HFFc6 (cell line): ENCODE measurements around the gene RFK. TPM values are rescaled to one million over a fixed set of nuclear protein-coding genes. Genes with fewer than 3 reads are reported as not detected.

Source experiments
- DNase-seq: peaks from one replicate; pipeline ENCODE4 v3.0.0-alpha.2; 2018
- H3K27ac Mint-ChIP-seq: 2 replicates; pipeline ENCODE4 v1.8.0; 2020; ENCODE audit warnings: mild to moderate bottlenecking, mixed read lengths
- H3K27me3 Mint-ChIP-seq: 2 replicates; pipeline ENCODE4 v1.8.0; 2021; ENCODE audit warnings: mild to moderate bottlenecking, moderate library complexity, mixed read lengths; ENCODE audit not compliant: insufficient read depth
- H3K36me3 Mint-ChIP-seq: 2 replicates; pipeline ENCODE4 v1.8.0; 2021; ENCODE audit warnings: low read depth, mixed read lengths
- H3K4me1 Mint-ChIP-seq: 2 replicates; pipeline ENCODE4 v1.8.0; 2020; ENCODE audit warnings: low read depth, mixed read lengths
- H3K4me3 Mint-ChIP-seq: 2 replicates; pipeline ENCODE4 v1.8.0; 2020; ENCODE audit warnings: mild to moderate bottlenecking, moderate library complexity, mixed read lengths
- H3K9me3 Mint-ChIP-seq: 2 replicates; pipeline ENCODE4 v1.8.0; 2020; ENCODE audit warnings: mild to moderate bottlenecking, mixed read lengths
- total RNA-seq, 6 experiments: library from RNA; stranded (reverse); fragmentation: NEBNext Ultra II Directional; extraction: Animal tissue kit (Norgen Biotek cat#: 25700); gene quantifications; 2 replicates in 1 of 6; 3 replicates in 5 of 6; pipeline ENCODE4 v1.2.3, GENCODE V29; 2021
- TF ChIP-seq, protein P1 (sequence below): fragments of 200-600 bp; sonication (generic); IDR thresholded peaks from 2 replicates; pipeline ENCODE4 v1.5.0; 2021; ENCODE audit warnings: antibody characterized with exemption, mild to moderate bottlenecking

The RFK gene
- total RNA-seq, 6 experiments from 2014 or later = 16.7 to 19.0 (median 18.1) TPM

GRCh38 chr9:76359766-76360165, 34.5 kb downstream of the RFK start:
- H3K36me3 Mint-ChIP-seq = no peaks in the 10 kb centered on the region
- H3K27ac Mint-ChIP-seq = no peak overlapping the region
- H3K27me3 Mint-ChIP-seq = peaks cover 36% of the 10 kb centered on the region
- H3K4me3 Mint-ChIP-seq = no peak overlapping the region
- H3K4me1 Mint-ChIP-seq = peaks cover 13% of the 10 kb centered on the region
- TF ChIP-seq, protein P1, sequence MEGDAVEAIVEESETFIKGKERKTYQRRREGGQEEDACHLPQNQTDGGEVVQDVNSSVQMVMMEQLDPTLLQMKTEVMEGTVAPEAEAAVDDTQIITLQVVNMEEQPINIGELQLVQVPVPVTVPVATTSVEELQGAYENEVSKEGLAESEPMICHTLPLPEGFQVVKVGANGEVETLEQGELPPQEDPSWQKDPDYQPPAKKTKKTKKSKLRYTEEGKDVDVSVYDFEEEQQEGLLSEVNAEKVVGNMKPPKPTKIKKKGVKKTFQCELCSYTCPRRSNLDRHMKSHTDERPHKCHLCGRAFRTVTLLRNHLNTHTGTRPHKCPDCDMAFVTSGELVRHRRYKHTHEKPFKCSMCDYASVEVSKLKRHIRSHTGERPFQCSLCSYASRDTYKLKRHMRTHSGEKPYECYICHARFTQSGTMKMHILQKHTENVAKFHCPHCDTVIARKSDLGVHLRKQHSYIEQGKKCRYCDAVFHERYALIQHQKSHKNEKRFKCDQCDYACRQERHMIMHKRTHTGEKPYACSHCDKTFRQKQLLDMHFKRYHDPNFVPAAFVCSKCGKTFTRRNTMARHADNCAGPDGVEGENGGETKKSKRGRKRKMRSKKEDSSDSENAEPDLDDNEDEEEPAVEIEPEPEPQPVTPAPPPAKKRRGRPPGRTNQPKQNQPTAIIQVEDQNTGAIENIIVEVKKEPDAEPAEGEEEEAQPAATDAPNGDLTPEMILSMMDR = no peak
- no peaks in the 10 kb centered on the region for H3K9me3 Mint-ChIP-seq
- no peak for DNase-seq

- Mint-ChIP-seq H3K9me3 (no peaks in the 10 kb centered on the region), H3K27me3 (peaks cover 36% of the 10 kb centered on the region), H3K4me3 (no peak overlapping the region), H3K4me1 (peaks cover 9% of the 10 kb centered on the region), H3K27ac (no peak overlapping the region), H3K36me3 (no peaks in the 10 kb centered on the region)
- DNase-seq = no peak
- TF ChIP-seq, protein P1 = no peak
These were observed 34.9 kb downstream of the RFK start for GRCh38 chr9:76359365-76359764.

- H3K9me3 Mint-ChIP-seq = no peaks in the 10 kb centered on the region
- H3K27ac Mint-ChIP-seq = no peak overlapping the region
- TF ChIP-seq, protein P1 = no peak
- peaks cover 36% of the 10 kb centered on the region for H3K27me3 Mint-ChIP-seq
- H3K36me3 Mint-ChIP-seq = no peaks in the 10 kb centered on the region
- DNase-seq = no peak
- peaks cover 8% of the 10 kb centered on the region for H3K4me1 Mint-ChIP-seq
- H3K4me3 Mint-ChIP-seq = no peak overlapping the region
These were observed 35.5 kb downstream of the RFK start for GRCh38 chr9:76358628-76359280.

DNA sequence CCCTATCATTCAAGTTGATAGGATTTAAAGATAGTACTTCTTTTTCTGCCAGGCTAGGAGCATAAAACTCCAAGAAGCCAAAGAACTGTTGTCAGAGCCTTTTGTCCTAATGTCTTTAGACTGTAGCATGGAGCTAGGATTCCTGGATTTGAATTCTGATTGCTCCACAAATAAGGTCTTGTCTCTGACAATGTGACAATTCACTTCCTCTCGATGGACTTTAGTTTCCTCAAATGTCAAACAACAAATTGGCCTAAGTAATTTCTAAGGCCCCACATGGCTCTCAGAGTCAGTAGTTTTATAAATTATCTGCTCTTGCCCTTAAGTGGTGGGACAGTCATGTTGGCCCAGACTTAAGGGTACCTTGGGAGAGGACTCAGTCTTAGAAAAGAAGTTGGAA, 36.7 kb downstream of the RFK start:
- Mint-ChIP-seq H3K4me1 (peaks cover 4% of the 10 kb centered on the region), H3K9me3 (no peaks in the 10 kb centered on the region), H3K4me3 (no peak overlapping the region), H3K27me3 (peaks cover 33% of the 10 kb centered on the region), H3K36me3 (no peaks in the 10 kb centered on the region), H3K27ac (no peak overlapping the region)
- TF ChIP-seq, protein P1 = no peak
- DNase-seq = no peak

DNA sequence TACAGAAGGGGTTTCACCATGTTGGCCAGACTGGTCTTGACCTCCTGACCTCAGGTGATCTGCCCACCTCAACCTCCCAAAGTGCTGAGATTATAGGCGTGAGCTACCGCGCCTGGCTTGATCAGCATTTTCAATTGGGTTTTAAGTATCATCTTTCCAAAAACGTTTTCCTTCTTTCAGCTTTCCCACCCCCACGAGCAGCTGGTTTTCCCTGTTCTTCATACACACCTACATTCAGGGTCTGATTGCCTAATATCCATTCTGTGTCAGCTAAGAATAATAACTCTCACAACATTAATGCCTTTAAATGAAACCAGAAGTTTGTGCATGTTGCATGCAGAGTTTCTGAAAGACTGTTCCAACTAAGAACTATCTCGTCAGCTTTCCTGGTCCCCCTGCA, 38.3 kb downstream of the RFK start:
- Mint-ChIP-seq H3K27me3 (peaks cover 29% of the 10 kb centered on the region), H3K27ac (no peak overlapping the region), H3K9me3 (no peaks in the 10 kb centered on the region), H3K4me1 (no peaks in the 10 kb centered on the region), H3K4me3 (no peak overlapping the region), H3K36me3 (no peaks in the 10 kb centered on the region)
- TF ChIP-seq, protein P1 = no peak
- no peak for DNase-seq
